HepG2 (cell line): Measurements from ENCODE around the gene VIT. TPM values are rescaled to one million over a fixed set of nuclear protein-coding genes. Genes with fewer than 3 reads are reported as not detected.

Experiments
- BCL6 ChIP-seq: IDR thresholded peaks from 2 replicates; pipeline ENCODE4 v1.6.1; 2016; ENCODE audit warnings: missing genetic modification reagents, missing compliant biosample characterization
- EED ChIP-seq: sonication (generic); formaldehyde crosslinking; IDR thresholded peaks from 2 replicates; pipeline ENCODE4 v1.5.0; 2020; ENCODE audit warnings: mild to moderate bottlenecking, missing genetic modification reagents
- FOSL1 ChIP-seq: sonication (generic); formaldehyde crosslinking; IDR thresholded peaks from 2 replicates; pipeline ENCODE4 v1.9.0; 2021; ENCODE audit warnings: missing genetic modification reagents, borderline replicate concordance
- GATAD2A ChIP-seq: IDR thresholded peaks from 2 replicates; pipeline ENCODE4 v1.6.1; 2016
- GFI1 ChIP-seq: sonication (generic); formaldehyde crosslinking; IDR thresholded peaks from 2 replicates; pipeline ENCODE4 v1.5.0; 2020; ENCODE audit warnings: missing genetic modification reagents, mild to moderate bottlenecking, borderline replicate concordance
- MXD4 ChIP-seq: IDR thresholded peaks from 2 replicates; pipeline ENCODE4 v1.6.1; 2016; ENCODE audit warnings: mild to moderate bottlenecking, missing biosample characterization, missing genetic modification reagents
- PPARG ChIP-seq: conservative IDR thresholded peaks from 2 replicates; pipeline ENCODE4 v1.6.1; 2016; ENCODE audit warnings: missing biosample characterization, missing genetic modification reagents
- RFX3 ChIP-seq: IDR thresholded peaks from 2 replicates; pipeline ENCODE4 v1.6.1; 2016; ENCODE audit warnings: missing biosample characterization, missing genetic modification reagents
- SP5 ChIP-seq: IDR thresholded peaks from 2 replicates; pipeline ENCODE4 v1.6.1; 2016; ENCODE audit warnings: low read depth, borderline replicate concordance
- SSRP1 ChIP-seq: IDR thresholded peaks from 2 replicates; pipeline ENCODE4 v1.6.1; 2016; ENCODE audit warnings: control low read depth
- ZNF468 ChIP-seq: sonication (generic); formaldehyde crosslinking; IDR thresholded peaks from 2 replicates; pipeline ENCODE4 v1.8.0; 2022; ENCODE audit warnings: mild to moderate bottlenecking, moderate library complexity, missing genetic modification reagents
- ZNF607 ChIP-seq: sonication (generic); formaldehyde crosslinking; IDR thresholded peaks from 2 replicates; pipeline ENCODE4 v1.5.1; 2020; ENCODE audit warnings: missing genetic modification reagents, mild to moderate bottlenecking, borderline replicate concordance
- ZNF772 ChIP-seq: sonication (generic); formaldehyde crosslinking; IDR thresholded peaks from 2 replicates; pipeline ENCODE4 v1.5.0; 2020; ENCODE audit warnings: mild to moderate bottlenecking, missing genetic modification reagents
- polyA plus RNA-seq, 8 experiments: library from polyadenylated mRNA; depleted of rRNA in 3 of 8; stranded (reverse) in 7 of 8; unstranded in 1 of 8; fragments of >200 nt; fragmentation: Illumina TruSeq in 4 of 8; extraction: Trizol in 4 of 8; gene quantifications; 2 replicates each; pipeline versions ENCODE4 v1.2.1 to v1.2.3, GENCODE V29; 2011 to 2016; ENCODE audit warnings: low read depth in 4 of 8, missing spikeins in 1 of 8, mixed read lengths in 1 of 8; ENCODE audit not compliant: insufficient read depth in 1 of 8
- total RNA-seq, 5 experiments: library from RNA; depleted of rRNA; stranded (reverse); fragments of >200 nt; fragmentation: Illumina TruSeq; extraction: Trizol; gene quantifications; 2 replicates each; pipeline ENCODE4 v1.2.3, GENCODE V29; 2016; ENCODE audit warnings: low read depth in 1 of 5
- TF ChIP-seq, protein P1 (sequence below): sonication (generic); formaldehyde crosslinking; IDR thresholded peaks from 2 replicates; pipeline ENCODE4 v1.4.0; 2020; ENCODE audit warnings: mild to moderate bottlenecking, missing genetic modification reagents
- TF ChIP-seq, protein P2 (sequence below): sonication (generic); formaldehyde crosslinking; IDR thresholded peaks from 2 replicates; pipeline ENCODE4 v1.4.0; 2020; ENCODE audit warnings: mild to moderate bottlenecking, low read depth, missing genetic modification reagents
- TF ChIP-seq, protein P3 (sequence below): sonication (generic); formaldehyde crosslinking; IDR thresholded peaks from 2 replicates; pipeline ENCODE4 v1.5.0; 2020; ENCODE audit warnings: mild to moderate bottlenecking, missing genetic modification reagents, borderline replicate concordance
- TF ChIP-seq, protein P4 (sequence below): sonication (generic); formaldehyde crosslinking; IDR thresholded peaks from 2 replicates; pipeline ENCODE4 v1.4.0; 2020; ENCODE audit warnings: missing genetic modification reagents

The VIT gene
- total and polyA plus RNA-seq, 2 of the 13 experiments (the other 11 are each of a cell fraction or from before 2014, with no cell fraction given) = not detected

DNA sequence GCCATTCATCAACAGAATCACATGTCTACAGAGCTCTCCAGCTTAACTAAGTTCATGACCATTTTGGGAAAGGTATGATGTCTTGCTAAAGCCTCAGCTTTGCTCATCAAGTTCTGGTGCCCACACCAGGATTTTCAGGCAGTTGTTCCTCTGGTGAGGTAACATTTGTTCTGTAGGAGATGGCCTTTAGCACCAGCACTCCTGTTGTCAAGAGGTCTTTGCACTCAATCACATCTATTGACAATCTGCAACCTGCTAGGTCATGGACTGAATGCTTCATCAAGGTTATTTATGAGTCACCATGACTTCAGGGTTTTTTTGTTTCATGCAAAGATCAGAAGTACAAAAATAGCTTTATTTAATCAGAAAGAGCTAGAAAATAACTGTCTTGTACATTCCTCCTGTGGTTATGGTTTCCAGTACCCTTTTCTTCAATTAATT lies 36.6 kb upstream of the VIT start (continued):
- TF ChIP-seq GFI1 (CRISPR knock-in tag) (peak; percentile 93), BCL6 (CRISPR knock-in tag) (peak; percentile 79), SP5 (no peak), ZNF772 (CRISPR knock-in tag) (no peak), RFX3 (CRISPR knock-in tag) (no peak), EED (CRISPR knock-in tag) (no peak), SSRP1 (no peak), ZNF468 (CRISPR knock-in tag) (no peak), GATAD2A (CRISPR knock-in tag) (peak; percentile 95), MXD4 (CRISPR knock-in tag) (peak; percentile 57; the same call in 1 of the 2 replicates), FOSL1 (CRISPR knock-in tag) (peak; percentile 70; the same call in 1 of the 2 replicates), ZNF607 (CRISPR knock-in tag) (no peak), PPARG (CRISPR knock-in tag) (peak; percentile 78)
- TF ChIP-seq, protein P1, sequence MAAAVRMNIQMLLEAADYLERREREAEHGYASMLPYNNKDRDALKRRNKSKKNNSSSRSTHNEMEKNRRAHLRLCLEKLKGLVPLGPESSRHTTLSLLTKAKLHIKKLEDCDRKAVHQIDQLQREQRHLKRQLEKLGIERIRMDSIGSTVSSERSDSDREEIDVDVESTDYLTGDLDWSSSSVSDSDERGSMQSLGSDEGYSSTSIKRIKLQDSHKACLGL = no peak
- TF ChIP-seq, protein P2, sequence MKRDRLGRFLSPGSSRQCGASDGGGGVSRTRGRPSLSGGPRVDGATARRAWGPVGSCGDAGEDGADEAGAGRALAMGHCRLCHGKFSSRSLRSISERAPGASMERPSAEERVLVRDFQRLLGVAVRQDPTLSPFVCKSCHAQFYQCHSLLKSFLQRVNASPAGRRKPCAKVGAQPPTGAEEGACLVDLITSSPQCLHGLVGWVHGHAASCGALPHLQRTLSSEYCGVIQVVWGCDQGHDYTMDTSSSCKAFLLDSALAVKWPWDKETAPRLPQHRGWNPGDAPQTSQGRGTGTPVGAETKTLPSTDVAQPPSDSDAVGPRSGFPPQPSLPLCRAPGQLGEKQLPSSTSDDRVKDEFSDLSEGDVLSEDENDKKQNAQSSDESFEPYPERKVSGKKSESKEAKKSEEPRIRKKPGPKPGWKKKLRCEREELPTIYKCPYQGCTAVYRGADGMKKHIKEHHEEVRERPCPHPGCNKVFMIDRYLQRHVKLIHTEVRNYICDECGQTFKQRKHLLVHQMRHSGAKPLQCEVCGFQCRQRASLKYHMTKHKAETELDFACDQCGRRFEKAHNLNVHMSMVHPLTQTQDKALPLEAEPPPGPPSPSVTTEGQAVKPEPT (CRISPR knock-in tag) = no peak
- TF ChIP-seq, protein P3, sequence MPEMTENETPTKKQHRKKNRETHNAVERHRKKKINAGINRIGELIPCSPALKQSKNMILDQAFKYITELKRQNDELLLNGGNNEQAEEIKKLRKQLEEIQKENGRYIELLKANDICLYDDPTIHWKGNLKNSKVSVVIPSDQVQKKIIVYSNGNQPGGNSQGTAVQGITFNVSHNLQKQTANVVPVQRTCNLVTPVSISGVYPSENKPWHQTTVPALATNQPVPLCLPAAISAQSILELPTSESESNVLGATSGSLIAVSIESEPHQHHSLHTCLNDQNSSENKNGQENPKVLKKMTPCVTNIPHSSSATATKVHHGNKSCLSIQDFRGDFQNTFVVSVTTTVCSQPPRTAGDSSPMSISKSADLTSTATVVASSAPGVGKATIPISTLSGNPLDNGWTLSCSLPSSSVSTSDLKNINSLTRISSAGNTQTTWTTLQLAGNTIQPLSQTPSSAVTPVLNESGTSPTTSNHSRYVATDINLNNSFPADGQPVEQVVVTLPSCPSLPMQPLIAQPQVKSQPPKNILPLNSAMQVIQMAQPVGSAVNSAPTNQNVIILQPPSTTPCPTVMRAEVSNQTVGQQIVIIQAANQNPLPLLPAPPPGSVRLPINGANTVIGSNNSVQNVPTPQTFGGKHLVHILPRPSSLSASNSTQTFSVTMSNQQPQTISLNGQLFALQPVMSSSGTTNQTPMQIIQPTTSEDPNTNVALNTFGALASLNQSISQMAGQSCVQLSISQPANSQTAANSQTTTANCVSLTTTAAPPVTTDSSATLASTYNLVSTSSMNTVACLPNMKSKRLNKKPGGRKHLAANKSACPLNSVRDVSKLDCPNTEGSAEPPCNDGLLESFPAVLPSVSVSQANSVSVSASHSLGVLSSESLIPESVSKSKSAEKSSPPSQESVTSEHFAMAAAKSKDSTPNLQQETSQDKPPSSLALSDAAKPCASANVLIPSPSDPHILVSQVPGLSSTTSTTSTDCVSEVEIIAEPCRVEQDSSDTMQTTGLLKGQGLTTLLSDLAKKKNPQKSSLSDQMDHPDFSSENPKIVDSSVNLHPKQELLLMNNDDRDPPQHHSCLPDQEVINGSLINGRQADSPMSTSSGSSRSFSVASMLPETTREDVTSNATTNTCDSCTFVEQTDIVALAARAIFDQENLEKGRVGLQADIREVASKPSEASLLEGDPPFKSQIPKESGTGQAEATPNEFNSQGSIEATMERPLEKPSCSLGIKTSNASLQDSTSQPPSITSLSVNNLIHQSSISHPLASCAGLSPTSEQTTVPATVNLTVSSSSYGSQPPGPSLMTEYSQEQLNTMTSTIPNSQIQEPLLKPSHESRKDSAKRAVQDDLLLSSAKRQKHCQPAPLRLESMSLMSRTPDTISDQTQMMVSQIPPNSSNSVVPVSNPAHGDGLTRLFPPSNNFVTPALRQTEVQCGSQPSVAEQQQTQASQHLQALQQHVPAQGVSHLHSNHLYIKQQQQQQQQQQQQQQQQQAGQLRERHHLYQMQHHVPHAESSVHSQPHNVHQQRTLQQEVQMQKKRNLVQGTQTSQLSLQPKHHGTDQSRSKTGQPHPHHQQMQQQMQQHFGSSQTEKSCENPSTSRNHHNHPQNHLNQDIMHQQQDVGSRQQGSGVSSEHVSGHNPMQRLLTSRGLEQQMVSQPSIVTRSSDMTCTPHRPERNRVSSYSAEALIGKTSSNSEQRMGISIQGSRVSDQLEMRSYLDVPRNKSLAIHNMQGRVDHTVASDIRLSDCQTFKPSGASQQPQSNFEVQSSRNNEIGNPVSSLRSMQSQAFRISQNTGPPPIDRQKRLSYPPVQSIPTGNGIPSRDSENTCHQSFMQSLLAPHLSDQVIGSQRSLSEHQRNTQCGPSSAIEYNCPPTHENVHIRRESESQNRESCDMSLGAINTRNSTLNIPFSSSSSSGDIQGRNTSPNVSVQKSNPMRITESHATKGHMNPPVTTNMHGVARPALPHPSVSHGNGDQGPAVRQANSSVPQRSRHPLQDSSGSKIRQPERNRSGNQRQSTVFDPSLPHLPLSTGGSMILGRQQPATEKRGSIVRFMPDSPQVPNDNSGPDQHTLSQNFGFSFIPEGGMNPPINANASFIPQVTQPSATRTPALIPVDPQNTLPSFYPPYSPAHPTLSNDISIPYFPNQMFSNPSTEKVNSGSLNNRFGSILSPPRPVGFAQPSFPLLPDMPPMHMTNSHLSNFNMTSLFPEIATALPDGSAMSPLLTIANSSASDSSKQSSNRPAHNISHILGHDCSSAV (CRISPR knock-in tag) = no peak
- TF ChIP-seq, protein P4, sequence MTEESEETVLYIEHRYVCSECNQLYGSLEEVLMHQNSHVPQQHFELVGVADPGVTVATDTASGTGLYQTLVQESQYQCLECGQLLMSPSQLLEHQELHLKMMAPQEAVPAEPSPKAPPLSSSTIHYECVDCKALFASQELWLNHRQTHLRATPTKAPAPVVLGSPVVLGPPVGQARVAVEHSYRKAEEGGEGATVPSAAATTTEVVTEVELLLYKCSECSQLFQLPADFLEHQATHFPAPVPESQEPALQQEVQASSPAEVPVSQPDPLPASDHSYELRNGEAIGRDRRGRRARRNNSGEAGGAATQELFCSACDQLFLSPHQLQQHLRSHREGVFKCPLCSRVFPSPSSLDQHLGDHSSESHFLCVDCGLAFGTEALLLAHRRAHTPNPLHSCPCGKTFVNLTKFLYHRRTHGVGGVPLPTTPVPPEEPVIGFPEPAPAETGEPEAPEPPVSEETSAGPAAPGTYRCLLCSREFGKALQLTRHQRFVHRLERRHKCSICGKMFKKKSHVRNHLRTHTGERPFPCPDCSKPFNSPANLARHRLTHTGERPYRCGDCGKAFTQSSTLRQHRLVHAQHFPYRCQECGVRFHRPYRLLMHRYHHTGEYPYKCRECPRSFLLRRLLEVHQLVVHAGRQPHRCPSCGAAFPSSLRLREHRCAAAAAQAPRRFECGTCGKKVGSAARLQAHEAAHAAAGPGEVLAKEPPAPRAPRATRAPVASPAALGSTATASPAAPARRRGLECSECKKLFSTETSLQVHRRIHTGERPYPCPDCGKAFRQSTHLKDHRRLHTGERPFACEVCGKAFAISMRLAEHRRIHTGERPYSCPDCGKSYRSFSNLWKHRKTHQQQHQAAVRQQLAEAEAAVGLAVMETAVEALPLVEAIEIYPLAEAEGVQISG = no peak
